ENCODE data around the gene ALDH1A3. TPM values are rescaled to one million over a fixed set of nuclear protein-coding genes. Genes with fewer than 3 reads are reported as not detected.
A peak's percentile ranks its signal among the peaks of the same experiment; 100 is the strongest.

The ALDH1A3 gene
- total and polyA plus RNA-seq, 2 donors, result 1.0 to 7.8 TPM

DNA sequence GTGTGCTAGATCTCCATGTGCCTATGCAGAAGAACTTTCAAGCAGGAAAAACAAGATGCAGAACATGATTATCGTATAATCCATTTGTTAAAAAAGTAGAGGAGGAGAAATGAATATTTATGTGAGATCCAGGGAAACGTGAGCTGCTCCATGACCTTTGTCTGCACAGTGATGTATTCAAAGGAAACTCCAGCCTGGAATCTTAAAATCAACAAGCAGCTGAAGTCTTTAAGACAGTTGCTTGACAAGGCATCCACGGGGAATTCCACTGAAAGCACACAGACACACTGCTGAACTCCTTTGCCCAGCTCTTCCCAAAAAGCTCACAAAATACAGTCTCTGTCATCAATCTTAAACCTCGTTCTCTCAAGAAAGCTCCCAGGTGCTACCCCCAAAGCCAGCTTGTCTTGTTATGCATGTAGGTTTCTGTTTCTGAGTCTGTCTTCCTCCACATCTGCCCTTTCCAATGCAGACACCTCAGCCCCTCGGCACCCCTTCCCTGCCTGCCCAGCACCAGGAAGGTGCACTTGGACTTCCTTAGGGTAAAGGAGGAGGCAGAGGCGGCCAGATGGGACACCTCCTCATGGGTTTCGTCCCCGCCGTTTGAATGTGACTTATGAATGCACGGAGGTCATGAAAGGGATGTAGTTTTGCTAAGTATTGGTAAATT lies 68.3 kb downstream of the ALDH1A3 start:
- no peaks in the 10 kb centered on the region for H3K27me3 ChIP-seq (ENCODE audit: control insufficient read depth in 2 of 2, insufficient read depth in 1 of 2, low read length in 1 of 2)
- WGBS, result 93% methylated on average over 10 of the region's 10 CpGs
- no peaks in the 10 kb centered on the region for H3K36me3 ChIP-seq (ENCODE audit: control insufficient read depth in 2 of 2, insufficient read depth in 2 of 2, low read length in 1 of 2)
- DNase-seq (ENCODE audit: low read depth in 6 of 9, low spot score in 9 of 9), result no peak
- no peaks in the 10 kb centered on the region for H3K9me3 ChIP-seq (ENCODE audit: control insufficient read depth in 2 of 2, insufficient read depth in 1 of 2, low read length in 1 of 2)
- H3K27ac ChIP-seq (ENCODE audit: low read depth in 1 of 2, low read length in 1 of 2), result peak overlapping the region in 1 of 2 donors; percentile 56
- no peak overlapping the region for H3K4me3 ChIP-seq (ENCODE audit: low read length in 2 of 2)
- no peaks in the 10 kb centered on the region for H3K4me1 ChIP-seq (ENCODE audit: control insufficient read depth in 2 of 2, insufficient read depth in 2 of 2, low read length in 2 of 2)

DNA sequence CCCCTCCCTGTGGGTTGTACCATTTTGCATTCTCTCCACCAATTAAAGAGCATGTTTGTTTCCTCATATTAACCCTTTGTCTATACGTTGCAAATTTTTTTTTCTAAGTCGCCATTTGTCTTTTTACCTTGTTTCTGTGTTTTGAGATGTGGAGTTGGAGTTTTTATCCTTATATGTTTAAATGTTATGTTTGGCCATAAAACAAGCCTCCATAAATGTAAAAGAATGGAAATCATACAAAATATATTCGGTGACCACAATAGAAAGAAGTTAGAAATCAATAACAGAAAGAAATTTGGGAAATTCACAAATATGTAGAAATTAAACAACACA lies 68.8 kb downstream of the ALDH1A3 start:
- Histone ChIP-seq H3K27me3 (ENCODE audit: control insufficient read depth in 2 of 2, insufficient read depth in 1 of 2, low read length in 1 of 2) (no peaks in the 10 kb centered on the region), H3K27ac (ENCODE audit: low read depth in 1 of 2, low read length in 1 of 2) (peak overlapping the region in 1 of 2 donors; percentile 56), H3K9me3 (ENCODE audit: control insufficient read depth in 2 of 2, insufficient read depth in 1 of 2, low read length in 1 of 2) (no peaks in the 10 kb centered on the region), H3K4me1 (ENCODE audit: control insufficient read depth in 2 of 2, insufficient read depth in 2 of 2, low read length in 2 of 2) (no peaks in the 10 kb centered on the region), H3K36me3 (ENCODE audit: control insufficient read depth in 2 of 2, insufficient read depth in 2 of 2, low read length in 1 of 2) (no peaks in the 10 kb centered on the region), H3K4me3 (ENCODE audit: low read length in 2 of 2) (no peak overlapping the region)
- WGBS, result 97% methylated on average over 3 of the region's 3 CpGs
- no peak for DNase-seq (ENCODE audit: low read depth in 6 of 9, low spot score in 9 of 9)

DNA sequence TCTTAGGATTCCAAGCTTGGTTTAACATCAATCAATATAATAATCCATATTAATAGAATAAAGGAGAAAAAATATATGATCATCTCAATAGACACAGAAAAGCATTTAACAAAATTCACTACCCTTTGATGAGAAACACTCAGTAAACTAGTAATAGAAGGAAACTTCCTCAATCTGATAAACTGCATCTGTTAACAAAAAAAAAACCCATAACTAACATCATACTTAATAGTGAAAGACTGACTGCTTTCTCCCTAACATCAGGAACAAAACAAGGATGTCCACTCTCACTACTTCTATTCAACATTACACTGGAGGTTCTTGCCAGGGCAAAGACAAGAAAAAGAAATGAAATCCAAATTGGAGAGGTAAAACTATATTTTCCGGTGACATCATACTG lies 70.1 kb downstream of the ALDH1A3 start:
- Histone ChIP-seq H3K4me3 (ENCODE audit: low read length in 2 of 2) (no peak overlapping the region), H3K9me3 (ENCODE audit: control insufficient read depth in 2 of 2, insufficient read depth in 1 of 2, low read length in 1 of 2) (no peaks in the 10 kb centered on the region), H3K36me3 (ENCODE audit: control insufficient read depth in 2 of 2, insufficient read depth in 2 of 2, low read length in 1 of 2) (no peaks in the 10 kb centered on the region), H3K27me3 (ENCODE audit: control insufficient read depth in 2 of 2, insufficient read depth in 1 of 2, low read length in 1 of 2) (no peaks in the 10 kb centered on the region), H3K4me1 (ENCODE audit: control insufficient read depth in 2 of 2, insufficient read depth in 2 of 2, low read length in 2 of 2) (no peaks in the 10 kb centered on the region), H3K27ac (ENCODE audit: low read depth in 1 of 2, low read length in 1 of 2) (no peak overlapping the region)
- no peak for DNase-seq (ENCODE audit: low read depth in 6 of 9, low spot score in 9 of 9)
- 93% methylated on average over 1 of the region's 1 CpG for WGBS

DNA sequence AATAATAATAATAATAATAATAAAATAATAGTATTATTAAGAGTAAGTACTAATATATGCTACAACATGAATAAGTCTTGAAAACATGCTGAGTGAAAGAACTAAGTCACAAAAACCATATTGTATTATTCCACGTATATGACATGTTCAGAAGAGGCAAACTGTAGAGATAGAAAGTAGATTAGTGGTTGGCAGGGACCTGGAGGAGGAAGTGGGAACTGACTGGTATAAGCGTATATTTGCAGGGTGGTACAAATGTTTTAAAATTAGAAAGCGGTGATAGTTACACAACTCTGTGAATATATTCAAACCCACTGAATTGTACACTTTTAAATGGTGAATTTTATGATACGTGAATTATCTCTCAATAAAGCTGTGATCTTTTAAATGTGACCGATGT lies 72.3 kb downstream of the ALDH1A3 start:
- Histone ChIP-seq H3K36me3 (ENCODE audit: control insufficient read depth in 2 of 2, insufficient read depth in 2 of 2, low read length in 1 of 2) (no peaks in the 10 kb centered on the region), H3K27me3 (ENCODE audit: control insufficient read depth in 2 of 2, insufficient read depth in 1 of 2, low read length in 1 of 2) (no peaks in the 10 kb centered on the region), H3K9me3 (ENCODE audit: control insufficient read depth in 2 of 2, insufficient read depth in 1 of 2, low read length in 1 of 2) (no peaks in the 10 kb centered on the region), H3K4me1 (ENCODE audit: control insufficient read depth in 2 of 2, insufficient read depth in 2 of 2, low read length in 2 of 2) (no peaks in the 10 kb centered on the region), H3K27ac (ENCODE audit: low read depth in 1 of 2, low read length in 1 of 2) (no peak overlapping the region), H3K4me3 (ENCODE audit: low read length in 2 of 2) (no peak overlapping the region)
- no peak for DNase-seq (ENCODE audit: low read depth in 6 of 9, low spot score in 9 of 9)
- WGBS, result 63% methylated on average over 5 of the region's 5 CpGs

DNA sequence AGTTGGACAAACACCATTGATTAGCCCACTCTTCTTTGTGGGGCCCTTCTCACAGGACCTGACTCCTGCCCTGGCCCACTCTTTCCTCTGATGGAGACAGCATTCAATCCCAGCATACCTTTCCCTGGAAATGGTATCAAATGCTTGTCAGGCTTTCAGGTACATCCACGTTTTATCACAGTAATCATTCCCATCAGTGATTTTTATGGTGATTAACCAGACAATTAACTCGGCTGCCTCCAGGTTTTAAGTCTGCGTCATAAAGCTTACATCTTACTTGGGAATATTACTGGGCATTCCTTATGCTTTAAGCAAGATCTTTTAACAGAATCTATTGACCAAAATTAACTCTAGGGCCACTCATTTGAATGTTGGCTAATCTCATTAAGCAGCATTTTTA lies 72.9 kb downstream of the ALDH1A3 start:
- Histone ChIP-seq H3K36me3 (ENCODE audit: control insufficient read depth in 2 of 2, insufficient read depth in 2 of 2, low read length in 1 of 2) (no peaks in the 10 kb centered on the region), H3K27ac (ENCODE audit: low read depth in 1 of 2, low read length in 1 of 2) (no peak overlapping the region), H3K4me1 (ENCODE audit: control insufficient read depth in 2 of 2, insufficient read depth in 2 of 2, low read length in 2 of 2) (no peaks in the 10 kb centered on the region), H3K4me3 (ENCODE audit: low read length in 2 of 2) (no peak overlapping the region), H3K27me3 (ENCODE audit: control insufficient read depth in 2 of 2, insufficient read depth in 1 of 2, low read length in 1 of 2) (no peaks in the 10 kb centered on the region), H3K9me3 (ENCODE audit: control insufficient read depth in 2 of 2, insufficient read depth in 1 of 2, low read length in 1 of 2) (no peaks in the 10 kb centered on the region)
- WGBS, result 96% methylated on average over 3 of the region's 3 CpGs
- no peak for DNase-seq (ENCODE audit: low read depth in 6 of 9, low spot score in 9 of 9)

DNA sequence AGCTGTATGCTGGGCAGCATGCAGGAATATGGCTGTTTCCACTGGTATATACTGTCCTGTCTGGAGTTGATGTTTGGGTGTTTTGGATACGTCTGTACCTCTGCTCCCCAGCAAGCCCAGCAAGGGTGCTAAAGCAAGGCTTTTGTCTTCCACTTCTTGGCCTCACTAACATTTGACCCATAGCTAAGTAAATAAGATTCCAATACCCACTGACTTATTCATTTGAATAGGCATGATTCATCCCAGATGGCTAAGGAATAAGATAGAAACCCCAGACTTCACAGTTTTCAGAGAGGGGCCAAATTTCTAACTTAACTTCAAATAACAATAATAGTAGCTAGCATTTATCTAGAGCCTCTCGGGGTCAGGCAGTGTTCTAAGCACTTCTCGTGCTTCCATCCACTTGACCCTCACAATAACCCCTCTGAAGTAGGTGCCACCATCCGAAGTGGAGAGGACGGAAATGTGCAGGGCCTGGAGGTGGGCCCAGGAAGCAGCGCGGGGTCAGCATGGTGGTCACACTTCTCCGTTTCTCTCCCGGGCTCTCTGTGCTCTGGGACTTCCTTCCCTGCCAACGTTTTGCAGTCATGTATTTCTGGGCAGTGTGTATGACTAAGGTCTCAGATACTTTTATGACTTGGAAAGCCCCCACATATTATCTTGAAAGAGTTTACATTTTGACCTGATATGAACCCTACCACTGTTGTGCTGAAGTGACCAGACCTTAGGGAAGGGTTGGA lies 78.9 kb downstream of the ALDH1A3 start:
- WGBS, result 73% methylated on average over 10 of the region's 10 CpGs
- no peak overlapping the region for H3K4me3 ChIP-seq (ENCODE audit: low read length in 2 of 2)
- no peaks in the 10 kb centered on the region for H3K9me3 ChIP-seq (ENCODE audit: control insufficient read depth in 2 of 2, insufficient read depth in 1 of 2, low read length in 1 of 2)
- no peak for DNase-seq (ENCODE audit: low read depth in 6 of 9, low spot score in 9 of 9)
- no peaks in the 10 kb centered on the region for H3K36me3 ChIP-seq (ENCODE audit: control insufficient read depth in 2 of 2, insufficient read depth in 2 of 2, low read length in 1 of 2)
- no peak overlapping the region for H3K27ac ChIP-seq (ENCODE audit: low read depth in 1 of 2, low read length in 1 of 2)
- no peaks in the 10 kb centered on the region for H3K27me3 ChIP-seq (ENCODE audit: control insufficient read depth in 2 of 2, insufficient read depth in 1 of 2, low read length in 1 of 2)
- no peaks in the 10 kb centered on the region for H3K4me1 ChIP-seq (ENCODE audit: control insufficient read depth in 2 of 2, insufficient read depth in 2 of 2, low read length in 2 of 2)

DNA sequence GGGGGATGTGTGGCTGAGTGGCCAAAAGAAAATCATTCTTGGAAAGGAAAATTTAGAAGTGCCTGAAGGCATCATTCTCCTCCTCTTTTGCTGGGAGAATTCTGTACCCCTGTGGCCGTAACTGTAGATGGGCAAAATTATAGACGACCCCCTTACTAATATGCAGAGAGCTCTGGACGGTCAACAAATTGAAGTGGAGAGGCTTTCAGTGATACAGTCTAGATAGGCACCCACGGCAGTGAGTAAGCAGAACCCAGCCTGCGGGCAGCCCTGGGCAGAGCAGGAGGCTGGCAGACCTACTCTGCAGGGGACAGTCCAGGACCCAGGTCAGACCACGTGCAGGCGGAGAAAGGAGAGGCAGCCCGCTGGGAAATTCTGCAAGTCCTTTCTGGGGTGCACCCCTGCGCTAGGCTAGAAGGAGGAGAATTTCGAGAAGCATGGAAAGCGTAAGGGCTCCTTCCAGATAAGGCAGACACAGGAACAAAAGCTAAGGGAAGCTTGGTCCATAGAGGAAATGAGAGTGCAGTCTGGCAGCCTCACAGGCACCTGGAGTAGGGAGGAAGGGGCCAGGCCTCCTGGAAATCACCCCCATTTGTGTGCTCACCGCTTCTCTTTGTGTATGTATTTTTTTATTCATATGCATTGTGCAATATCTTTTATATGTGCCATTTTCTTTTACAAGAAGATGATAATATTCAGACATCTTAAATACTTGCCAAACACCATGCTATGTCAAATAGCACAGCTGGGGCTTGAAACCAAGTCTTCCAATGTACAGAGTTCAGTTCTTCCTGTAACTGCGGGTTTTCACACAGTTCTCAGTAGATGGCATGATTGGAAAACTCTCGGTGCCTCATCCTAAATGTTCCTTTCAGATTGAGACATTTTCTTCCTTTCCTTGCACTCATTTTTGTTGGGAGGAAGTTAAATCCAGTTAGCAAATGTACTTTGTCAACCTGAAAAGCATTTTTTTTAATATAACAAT lies 79.7 kb downstream of the ALDH1A3 start:
- Histone ChIP-seq H3K27ac (ENCODE audit: low read depth in 1 of 2, low read length in 1 of 2) (no peak overlapping the region), H3K27me3 (ENCODE audit: control insufficient read depth in 2 of 2, insufficient read depth in 1 of 2, low read length in 1 of 2) (no peaks in the 10 kb centered on the region), H3K36me3 (ENCODE audit: control insufficient read depth in 2 of 2, insufficient read depth in 2 of 2, low read length in 1 of 2) (no peaks in the 10 kb centered on the region), H3K9me3 (ENCODE audit: control insufficient read depth in 2 of 2, insufficient read depth in 1 of 2, low read length in 1 of 2) (no peaks in the 10 kb centered on the region), H3K4me1 (ENCODE audit: control insufficient read depth in 2 of 2, insufficient read depth in 2 of 2, low read length in 2 of 2) (no peaks in the 10 kb centered on the region), H3K4me3 (ENCODE audit: low read length in 2 of 2) (no peak overlapping the region)
- DNase-seq (ENCODE audit: low read depth in 6 of 9, low spot score in 9 of 9), result no peak
- 73% methylated on average over 14 of the region's 14 CpGs for whole genome bisulfite sequencing

All from thymus (tissue), 11 donors.